ENCODE data around the gene CRAMP1.

Gene CRAMP1

DNA sequence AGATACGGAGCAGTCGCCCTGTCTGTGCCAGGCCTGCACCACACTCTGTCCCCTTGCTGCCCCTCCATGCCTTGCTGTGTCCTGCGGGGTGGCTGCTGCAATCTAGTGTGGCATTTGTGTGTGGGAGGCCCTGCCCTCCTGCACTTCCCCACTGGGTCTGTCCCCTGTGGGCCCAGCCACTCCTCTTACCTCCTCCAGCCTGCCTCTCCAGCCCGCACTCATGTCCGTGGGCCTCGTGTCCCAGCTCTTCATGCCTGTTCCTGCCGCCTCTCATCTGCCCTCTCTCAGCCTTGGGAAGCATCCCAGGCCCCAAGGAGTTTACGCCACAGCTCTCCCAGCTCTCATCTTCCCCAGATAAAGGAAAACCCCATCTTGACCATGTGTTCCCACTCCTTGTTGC is 26.6 kb downstream of the CRAMP1 start:
- DNase-seq, result no peak

DNA sequence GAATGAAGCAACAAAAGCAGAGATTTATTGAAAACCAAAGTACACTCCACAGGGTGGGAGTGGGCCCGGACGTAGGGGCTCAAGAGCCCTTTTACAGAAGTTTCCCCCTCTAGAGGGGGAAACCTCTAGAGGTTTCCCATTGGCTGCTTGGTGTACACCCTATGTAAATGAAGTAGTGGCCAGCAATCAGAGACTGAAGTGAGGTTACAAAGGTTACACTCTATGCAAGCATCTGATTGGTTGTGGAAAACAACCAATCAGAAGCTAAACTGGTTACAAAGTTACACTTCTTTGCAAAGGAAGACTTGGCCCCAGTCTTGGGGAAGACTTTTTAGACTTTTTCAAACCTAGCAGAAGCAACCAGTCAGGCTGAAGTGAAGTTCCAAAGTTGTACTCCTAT is 27.1 kb downstream of the CRAMP1 start:
- no peak for DNase-seq

DNA sequence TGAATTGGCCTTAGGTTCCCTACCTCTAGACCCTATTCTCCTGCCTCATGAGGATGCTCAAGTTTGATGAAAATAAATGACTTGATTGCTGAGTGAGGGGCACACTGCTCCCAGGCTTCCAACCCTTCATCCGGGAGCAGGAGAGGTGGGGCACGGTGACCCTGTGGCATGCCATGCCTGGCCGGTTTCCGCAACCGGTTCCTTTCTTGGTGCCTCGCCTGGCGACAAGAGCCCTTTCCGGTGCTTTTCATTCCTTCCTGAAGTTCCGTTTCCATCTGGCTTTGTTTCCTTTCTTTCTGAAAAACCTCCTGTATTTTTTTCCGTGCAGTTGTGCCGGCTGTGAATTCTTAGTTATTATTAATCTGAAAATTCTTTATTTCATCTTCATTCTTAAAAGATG is 27.7 kb downstream of the CRAMP1 start:
- DNase-seq, result no peak

DNA sequence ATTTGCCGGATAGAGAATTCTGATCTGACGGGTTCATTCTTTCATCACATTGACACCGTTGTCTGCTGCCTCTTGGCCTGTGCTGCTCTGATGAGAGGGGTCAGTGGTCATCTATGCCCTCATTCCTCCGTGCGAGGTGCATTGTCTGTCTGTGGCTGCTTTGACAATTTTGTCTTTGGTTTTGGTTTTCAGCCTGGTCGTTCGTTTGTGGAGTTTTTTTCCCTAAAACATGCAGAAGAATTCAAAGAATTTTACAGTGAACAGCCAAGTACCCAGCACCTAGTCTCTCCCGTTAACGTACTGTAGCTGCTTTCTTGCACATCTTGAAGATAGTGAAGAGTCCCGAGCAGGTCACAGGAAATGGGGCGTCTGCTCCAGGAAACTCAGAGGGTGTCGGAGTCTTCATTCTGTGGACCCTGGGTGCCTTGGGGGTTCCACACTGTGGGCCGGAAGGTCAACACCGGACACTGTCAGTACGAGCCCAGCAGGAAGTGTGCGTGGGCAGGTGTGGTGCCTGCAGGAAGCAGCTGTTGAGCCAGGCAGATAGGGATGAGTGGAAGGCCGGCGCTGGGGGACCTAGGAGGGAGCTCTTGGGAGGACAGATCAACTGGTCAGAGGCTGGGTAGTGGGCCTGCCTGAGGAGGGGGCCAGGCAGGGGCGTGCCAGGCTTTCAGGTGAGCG is 28.2 kb downstream of the CRAMP1 start:
- DNase-seq, result no peak

DNA sequence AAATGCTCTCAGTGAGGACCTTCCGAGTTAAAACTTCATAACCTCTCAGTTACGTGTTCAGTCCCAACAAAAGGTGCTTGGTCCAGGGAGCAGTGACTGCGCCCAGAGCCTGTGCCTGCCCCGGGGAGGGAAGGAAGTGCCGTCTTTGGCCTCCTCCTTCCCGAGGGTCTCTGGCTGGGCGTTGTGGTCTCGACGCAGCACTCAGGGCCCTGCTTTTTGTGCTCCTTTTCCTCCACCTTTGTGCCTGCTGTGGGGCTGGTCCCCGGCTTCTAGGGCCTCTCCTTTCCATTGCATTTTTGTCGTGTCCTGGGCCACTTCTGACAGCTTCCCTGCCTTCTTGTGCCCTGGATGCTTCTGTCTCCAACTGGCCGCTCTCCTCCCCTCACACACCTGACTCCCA is 29.1 kb downstream of the CRAMP1 start:
- no peak for DNase-seq

DNA sequence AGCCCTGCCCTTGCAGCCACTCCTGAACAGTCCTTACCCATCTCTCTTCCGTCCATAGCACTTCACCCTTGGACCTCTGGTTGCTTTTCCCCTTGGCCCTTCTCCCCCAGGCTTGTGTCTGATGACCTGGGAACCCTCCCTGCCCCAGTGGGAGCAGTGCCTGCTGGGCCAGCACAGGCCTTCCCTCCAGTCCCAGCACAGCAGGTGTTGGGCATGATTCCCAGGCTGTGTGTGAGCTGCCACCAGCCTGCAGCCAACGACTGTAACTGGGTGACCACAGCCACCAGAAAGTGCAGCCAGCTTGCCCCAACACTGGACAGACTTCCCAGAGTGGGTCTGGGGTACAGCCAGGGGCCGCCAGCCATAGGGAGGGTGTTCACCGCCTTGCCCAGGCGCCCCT is 30.0 kb downstream of the CRAMP1 start:
- DNase-seq, result no peak

DNA sequence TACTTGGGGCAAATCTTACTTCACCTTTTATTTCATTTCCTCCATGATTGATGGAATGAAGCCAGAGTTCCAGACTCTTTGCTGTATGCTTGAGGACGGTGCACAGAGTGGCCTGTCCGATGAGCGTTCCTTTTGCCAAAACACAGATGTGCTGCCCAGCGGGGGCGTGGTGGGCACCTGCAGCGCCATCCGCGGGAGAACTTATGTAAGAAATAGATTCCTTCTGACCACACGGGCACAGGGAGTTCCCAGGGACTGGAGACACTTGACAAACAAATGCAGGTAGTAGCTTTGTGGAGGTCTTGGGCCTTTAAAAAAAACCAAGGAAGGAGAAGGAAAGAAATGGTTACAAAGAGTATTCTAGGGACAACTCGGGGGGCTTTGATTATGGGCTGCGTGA is 30.6 kb downstream of the CRAMP1 start:
- no peak for DNase-seq

DNA sequence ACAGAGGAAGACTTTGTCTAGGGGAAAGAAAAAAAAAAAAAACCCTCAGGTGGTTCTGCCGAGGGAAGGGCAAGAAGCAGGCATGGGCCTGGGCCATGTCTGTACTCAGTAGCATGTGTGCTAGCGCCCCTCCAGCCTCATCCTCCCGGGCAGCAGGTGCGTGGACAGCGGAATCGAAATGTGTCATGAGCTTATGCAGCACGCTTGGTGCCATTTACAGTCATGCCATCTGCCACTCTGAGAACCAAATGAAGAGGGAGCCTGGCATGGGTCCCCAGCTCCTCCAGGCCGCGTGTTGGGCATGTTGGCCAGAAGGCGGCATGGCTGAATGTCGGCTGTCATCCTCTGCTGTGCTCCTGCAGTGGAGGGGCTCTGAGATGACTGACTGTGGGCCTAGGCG is 31.4 kb downstream of the CRAMP1 start:
- DNase-seq, result no peak

DNA sequence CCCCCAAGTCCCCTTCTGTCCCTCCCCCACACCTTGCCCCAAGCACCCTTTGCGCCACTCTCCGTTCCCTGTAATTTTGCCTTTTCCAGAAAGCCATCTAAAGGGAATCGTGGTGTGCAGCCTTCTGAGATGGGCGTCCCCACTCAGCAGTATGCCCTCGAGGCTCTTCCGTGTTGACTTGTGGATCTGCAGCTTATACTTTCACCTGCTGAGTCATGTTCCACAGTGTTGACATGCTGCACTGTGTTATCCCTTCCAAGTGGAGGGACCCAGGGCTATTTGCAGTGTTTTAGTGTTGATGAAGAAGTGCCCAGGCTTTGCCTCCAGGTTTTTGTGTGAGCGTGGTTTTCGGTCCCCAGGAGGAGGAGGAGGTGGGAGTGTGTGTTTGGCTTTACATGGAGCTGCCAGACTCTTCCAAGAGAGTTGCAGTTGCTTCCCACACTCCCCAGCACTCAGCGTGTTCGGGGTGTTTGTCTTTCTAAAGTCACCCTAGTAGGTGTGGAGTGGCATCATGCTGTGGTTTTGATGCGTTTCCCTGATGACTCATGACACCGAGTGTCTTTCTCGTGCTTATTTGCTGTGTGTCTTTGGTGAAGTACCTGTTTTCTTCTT is 33.9 kb downstream of the CRAMP1 start:
- no peak for DNase-seq

DNA sequence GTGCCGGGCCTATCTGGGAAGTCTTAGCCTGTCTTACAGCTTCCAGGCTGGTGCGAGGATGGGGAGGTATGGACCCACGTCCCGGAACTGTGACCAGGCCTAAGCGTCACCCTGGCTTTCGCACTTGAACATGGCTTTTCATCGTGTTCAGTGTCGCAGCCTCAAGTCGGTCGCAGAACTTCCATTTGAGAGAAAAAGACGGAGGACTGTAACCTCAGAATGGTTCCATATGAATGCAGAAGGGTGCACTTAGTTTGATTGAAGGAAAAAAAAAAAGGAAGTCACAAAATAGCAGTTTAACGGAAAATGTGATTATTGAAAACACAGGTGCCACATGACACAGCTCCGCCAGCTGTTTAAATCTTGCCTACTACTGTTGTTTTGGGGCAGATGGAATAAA is 35.7 kb downstream of the CRAMP1 start:
- no peak for DNase-seq

DNA sequence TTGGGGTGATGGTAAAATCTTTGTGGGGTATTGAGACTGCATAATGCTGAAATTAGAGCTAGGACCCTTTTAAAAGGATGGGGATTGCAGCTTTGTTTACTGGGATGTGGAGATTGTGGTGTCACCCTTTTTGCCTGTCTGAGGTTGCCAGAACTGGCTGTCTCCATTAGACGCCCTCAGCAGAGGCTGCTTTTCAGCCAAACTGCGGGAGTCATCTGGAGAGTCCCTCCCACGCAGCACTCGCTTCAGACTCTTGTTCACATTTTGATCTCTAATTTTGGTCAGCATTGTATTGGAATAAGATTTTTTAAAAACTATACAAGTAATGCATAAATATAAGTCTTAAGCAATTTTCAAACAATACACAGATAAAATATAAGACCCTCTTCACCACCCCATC is 38.0 kb downstream of the CRAMP1 start:
- DNase-seq, result no peak

DNA sequence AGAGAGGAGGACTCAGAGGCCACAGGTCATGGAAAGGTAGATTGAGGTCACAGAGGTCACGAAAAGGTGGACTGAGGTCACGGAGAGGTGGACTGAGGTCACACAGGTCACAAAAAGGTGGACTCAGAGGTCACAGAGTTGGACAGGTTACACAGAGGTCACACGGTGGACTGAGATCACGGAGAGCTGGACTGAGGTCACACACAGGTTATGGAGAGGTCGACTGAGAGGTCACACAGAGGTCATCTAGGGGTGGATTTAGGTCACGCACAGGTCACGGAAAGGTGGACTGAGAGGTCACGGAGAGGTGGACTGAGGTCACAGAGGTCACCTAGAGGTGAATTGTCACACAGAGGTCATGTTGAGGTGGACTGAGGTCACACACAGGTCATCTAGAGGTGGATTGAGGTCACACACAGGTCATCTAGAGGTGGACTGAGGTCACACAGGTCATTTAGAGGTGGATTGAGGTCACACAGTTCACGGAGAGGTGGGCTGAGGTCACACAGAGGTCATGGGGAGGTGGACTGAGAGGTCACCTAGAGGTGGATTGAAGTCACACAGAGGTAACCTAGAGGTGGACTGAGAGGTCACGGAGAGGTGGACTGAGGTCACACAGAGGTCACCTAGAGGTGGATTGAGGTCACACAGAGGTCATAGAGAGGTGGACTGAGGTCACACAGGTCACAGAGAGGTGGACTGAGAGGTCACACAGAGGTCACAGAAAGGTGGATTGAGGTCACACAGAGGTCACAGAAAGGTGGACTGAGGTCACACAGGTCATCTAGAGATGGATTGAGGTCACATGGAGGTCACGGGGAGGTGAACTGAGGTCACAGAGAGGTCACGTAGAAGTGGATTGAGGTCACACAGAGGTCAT is 39.2 kb downstream of the CRAMP1 start:
- no peak for DNase-seq

DNA sequence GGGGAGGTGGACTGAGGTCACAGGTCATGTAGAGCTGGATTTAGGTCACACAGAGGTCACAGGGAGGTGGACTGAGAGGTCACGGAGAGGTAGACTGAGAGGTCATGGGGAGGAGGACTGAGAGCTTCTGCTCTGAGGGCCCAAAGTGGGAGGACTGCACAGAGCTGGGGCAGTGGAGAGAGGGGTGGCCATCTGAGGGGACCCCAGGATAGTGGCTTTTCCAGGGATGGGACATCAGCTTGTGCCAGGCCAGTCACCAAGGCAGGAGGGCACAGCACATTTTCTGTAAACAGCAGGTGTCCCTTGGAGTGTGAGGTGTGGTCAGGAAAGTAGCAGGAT is 39.8 kb downstream of the CRAMP1 start:
- DNase-seq, result no peak

DNA sequence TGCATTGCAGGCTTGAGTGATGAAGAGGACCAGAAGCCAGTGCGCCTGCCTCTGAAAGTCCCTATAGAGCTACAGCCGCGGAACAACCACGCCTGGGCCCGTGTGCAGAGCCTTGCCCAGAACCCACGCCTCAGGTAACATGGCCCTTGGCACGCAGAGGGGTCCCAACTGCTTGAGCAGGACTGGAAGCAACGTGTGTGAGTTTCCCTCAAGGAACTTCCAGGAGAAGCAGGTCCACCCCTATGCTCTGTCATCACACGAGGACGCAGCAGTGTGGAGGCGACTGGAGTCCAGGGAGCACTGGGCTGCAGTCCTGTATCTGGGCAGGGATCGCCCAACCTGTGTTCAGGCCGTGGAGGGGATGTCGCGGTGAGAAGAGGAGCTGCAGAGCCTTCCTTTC is 40.9 kb downstream of the CRAMP1 start:
- DNase-seq, result no peak

DNA sequence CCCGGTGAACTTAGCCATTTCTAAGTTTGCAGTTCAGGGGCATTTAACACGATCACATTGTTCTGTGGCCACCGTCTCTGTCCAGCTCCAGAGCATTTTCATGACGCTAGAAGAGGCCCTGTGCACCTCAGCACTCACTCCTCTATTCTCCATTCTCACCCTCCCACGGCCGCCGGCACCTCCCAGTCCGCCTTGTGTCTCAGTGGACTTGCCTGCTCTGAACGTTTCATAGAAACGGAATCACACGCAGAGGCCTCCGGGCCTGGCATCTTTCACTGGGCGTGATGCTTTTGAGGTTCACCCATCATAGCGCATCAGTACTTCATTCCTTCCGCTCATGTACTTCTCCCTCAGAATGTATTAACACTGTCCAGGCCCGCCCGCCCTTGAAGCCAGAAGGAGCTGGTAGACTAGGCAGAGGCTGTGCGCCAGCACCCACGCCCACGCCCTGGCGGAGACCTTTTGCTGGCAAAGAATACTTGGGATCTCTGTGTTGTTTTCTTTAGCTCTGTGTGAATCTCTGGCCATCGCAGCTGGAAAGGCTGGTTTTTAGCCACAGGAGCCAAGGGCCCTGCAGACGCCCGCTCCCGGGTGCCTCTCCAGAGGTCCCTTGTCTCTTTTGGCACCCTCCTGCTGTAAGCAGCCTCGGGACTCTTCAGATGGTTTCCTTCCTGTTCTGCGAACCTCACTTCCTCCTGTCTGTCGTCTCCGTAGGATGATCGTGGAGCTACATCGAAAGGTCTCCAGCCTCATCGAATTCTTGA is 42.5 kb downstream of the CRAMP1 start:
- no peak for DNase-seq

DNA sequence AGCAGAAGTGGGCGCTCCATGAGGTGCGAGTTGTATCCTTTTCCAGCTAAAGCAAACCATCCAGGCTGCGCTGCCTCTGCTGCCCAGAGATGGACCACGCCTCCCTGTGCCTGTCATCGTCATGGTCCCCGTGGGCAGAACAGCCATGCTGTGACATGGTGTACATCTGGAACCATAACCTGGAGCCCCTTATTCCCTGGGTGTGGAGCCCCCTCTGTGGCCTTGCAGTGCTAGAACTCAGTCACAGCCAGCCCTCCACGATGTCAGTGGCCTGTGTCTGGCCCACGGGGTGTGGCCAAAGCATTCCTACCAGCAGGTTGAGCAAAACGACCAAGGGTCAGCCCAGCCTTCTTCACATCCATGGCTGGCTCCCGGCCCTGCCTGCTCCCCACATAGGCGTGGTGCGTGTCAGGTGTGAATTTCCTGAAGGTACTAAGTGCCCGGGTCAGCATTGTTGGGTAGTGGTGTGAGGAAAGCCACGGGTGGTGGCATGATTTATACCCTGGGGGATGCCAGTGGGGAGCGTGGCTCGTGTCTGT is 43.2 kb downstream of the CRAMP1 start:
- DNase-seq, result no peak

DNA sequence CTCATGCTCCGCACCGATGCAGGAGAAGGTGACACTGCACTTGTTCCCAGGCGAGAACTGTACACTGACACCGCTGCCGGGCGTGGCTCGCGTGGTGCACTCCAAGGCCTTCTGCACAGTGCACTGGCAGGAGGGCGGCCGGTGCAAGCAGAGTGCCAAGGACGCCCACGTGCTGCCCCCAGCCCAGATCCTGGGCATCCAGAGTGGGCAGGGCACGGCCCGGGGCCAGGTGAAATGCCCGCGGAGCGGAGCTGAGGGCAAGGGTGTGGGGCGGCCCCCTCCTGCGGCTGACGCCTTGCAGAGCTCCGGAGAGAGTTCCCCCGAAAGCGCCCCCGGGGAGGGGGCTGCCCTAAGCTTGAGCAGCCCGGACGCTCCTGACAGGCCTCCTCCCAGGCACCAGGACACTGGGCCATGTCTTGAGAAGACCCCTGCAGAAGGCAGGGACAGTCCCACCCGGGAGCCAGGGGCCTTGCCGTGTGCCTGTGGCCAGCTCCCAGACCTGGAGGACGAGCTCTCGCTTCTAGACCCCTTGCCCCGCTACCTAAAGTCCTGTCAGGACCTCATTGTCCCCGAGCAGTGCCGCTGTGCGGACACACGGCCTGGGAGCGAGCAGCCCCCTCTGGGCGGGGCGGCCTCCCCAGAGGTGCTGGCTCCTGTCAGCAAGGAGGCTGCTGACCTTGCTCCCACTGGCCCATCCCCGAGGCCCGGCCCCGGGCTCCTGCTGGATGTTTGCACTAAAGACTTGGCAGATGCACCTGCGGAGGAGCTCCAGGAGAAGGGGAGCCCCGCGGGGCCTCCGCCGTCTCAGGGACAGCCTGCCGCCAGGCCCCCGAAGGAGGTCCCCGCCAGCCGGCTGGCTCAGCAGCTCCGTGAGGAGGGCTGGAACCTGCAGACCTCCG is 44.0 kb downstream of the CRAMP1 start:
- no peak for DNase-seq

DNA sequence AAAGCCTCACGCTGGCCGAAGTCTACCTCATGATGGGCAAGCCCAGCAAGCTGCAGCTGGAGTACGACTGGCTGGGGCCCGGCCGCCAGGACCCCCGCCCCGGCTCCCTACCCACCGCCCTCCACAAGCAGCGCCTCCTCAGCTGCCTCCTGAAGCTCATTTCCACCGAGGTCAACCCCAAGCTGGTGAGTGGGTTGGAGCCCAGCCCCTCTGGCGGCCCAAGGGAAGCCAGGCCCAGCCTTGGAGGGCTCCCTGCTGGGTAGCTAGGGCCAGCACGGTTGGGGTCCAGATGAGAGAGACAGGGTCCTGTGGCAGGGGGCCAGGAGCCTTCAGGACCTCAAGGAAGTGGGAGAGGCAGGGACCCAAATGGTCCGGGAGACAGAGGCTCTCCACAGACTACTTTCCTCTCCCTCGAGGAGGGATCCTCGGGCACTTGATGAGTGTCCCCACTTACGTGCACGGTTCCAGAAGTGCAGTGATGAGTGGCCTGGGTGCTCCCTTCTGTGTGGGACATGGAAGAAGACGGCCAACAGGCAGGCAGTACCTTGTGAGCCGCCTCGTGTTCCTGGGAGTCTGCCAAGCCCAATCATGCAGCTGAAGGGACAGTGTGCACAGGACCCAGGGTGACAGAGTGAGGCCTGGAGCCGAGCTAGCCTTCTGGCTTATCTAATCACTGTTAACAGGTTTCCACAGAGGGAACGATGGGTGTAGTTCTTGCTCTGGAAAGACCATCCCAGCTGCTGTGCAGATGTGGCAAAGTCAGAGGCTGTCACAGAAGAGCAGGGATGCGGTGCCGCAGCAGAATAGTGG is 44.9 kb downstream of the CRAMP1 start:
- no peak for DNase-seq

DNA sequence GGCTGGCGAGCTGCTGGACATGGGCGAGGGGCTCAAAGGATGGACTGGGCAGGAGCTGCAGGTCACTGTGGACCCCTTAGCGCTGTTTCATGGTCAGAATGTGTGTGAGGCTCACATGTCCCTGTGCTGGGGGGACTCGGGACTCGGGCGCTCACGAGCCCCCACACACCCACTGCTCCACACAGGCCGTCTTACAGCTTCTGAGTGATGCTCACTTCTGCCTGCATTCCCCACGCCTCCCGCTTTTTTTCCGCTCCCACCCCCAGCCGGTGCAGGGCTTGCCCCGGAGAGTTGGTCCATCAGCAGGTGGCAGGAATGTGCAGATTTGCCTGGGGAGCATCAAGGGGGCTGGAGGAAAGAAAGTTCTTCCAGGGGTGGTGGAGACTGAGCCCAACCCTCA is 45.7 kb downstream of the CRAMP1 start:
- no peak for DNase-seq

DNA sequence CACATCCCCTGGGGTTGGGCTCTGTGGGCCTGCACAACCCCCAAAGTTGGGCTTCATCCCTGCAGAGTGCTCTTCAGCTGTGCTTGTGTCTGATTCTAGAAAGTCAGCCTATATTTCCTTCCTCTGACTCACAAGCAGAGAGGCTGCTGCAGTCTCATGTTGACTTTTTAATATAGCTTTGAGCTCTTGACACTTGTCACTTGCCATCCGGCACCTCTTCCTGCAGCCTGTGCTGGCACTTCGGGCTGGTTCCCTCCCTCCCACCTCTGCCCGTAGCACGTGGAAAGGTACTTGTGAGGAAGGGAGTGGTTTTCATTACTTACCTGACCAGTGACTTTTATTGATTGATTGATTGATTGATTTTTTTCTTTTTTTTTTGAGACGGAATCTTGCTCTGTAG is 46.9 kb downstream of the CRAMP1 start:
- DNase-seq, result no peak

DNA sequence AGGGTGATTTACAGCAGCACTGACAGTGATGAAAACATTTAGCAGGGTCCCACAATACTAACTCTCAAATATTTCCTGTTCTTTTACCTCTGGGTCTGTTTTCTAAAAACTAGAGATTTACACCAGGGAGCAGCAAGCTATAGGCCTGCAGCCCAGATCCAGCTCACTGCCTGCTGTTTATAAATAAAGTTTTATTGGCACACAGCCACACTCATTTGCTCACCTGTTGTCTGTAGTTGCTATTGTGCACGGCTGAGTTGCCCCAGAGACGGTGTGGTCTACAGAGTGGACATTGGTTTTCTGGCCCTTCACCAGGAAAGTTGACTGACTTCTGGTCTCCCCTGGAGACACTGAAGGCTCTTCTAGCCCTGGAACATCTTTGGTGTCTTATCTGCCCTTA is 49.7 kb downstream of the CRAMP1 start:
- no peak for DNase-seq
